GM21529 (cell line): ENCODE results near the gene PANK1.

ENCODE experiments used
- ATAC-seq: cut with Tn5 transposase; IDR thresholded peaks from one replicate; pipeline ENCODE4 v1.9.1; 2021; ENCODE audit not compliant: unreplicated experiment

Gene PANK1

DNA sequence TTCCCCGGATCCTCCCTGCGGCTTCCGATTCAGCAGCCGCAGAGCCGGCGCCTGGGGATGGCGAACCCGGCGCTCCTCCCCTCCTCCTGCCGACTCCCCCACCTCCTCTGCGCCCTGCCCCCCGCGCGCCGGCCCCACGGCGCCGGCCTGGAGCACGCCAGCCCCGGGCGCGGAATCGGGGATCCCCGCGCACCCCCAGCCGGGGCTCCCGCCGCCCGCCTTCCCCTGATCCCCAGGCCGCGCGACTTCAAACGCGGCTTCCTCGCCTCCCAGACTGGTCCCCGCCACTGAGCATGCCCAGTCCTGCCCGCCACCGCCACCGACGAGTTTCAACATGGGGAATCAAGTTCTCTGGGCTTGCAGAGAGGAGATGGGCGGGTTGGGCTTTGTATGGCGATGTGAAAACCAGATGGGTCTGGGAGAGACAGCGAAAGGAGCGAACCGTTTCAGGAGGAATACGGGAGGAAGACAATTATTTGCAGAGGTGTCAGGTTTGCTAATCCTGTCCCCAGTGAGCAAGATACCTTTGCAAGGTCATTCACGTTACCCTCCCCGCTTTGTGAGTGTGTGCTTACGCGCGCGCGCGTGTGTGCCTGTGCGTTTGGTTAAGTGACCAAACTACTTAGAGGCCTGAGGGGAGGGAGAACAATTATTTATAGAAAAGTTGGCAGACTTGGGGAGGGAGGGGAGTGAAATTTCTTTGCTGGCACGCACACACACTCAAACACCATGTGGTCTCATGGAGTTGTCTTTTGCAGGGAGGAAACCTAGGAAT, at the start of gene PANK1:
Gene PANK1 (minus strand): TSS at position 276 of the 775 bp plus-strand sequence. CDS start 351 bp downstream, outside the sequence.
- ATAC-seq = peak; percentile 45

DNA sequence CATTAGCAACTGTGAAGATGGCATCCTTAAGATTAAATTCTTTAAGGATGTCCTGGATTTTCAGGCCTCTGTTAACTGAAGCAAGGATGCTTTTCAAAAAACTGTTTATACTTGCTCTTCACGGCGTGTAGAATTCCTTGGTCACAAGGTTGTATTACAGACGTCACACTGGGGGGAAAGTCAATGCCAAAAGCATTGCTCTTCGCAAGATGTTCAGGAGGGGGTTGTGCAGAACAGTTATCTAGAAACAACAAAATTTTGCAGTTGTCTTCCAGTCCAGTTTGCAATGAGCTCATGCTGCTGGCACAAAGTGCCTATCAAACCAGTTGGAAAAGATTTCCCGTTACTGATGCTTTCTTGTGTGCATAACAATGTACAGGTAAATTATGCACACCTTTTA, 48.1 kb upstream of the PANK1 start:
- ATAC-seq = no peak

DNA sequence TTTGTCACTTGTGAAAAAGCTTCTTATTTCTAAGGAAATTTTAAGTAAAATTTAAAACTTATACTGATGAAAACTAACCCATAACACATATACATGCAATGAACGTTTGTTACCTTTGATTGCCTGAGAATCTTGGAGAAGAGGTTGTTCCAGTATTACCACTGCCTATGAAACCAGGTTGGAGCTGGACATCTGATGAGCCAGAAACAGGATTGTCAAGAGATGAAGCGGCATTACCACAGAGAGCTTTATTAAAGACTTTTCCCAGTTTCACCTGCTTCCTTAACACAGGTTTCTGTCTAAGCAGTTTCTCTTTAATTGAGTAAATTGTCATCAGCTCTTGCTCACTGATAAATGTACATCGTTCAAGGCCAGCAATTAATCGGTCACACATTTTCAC, 47.4 kb upstream of the PANK1 start:
- no peak for ATAC-seq

DNA sequence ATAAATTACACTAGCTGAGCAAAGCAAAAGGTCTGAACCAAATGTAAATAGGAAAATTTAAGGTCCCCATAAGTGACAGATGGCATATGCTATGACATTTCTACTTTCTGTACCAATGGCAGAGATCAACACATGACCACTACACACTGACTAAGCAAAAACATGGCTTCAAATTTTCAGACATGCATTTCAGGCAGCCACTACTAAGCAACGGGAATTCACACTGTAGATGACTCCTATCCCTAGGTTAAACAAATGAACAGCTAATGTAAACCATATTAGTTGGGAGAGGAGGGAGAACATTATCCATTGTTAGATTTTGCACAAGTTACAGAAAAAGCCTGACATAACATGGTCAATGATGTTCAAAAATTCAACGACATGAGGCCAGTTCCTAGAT, 45.0 kb upstream of the PANK1 start:
- ATAC-seq = no peak

DNA sequence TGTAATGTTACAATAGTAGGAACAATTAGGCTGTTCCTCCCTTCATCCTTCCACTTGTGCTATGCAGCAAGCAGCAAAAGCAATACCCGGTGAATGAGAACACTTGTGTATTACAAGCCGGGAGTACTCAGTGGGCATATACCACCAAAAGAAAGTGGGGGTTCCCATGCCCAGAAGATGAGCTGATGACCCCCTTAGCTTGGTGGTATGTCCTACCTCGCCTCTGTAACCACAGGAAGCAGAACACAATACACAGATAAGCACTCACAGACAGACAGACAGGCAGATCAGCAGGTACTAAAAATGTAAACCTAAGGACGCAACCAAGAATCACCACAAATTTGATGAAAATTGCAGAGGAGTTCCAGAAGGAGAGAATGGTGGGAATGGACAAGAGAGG, 40.9 kb upstream of the PANK1 start:
- ATAC-seq = no peak

DNA sequence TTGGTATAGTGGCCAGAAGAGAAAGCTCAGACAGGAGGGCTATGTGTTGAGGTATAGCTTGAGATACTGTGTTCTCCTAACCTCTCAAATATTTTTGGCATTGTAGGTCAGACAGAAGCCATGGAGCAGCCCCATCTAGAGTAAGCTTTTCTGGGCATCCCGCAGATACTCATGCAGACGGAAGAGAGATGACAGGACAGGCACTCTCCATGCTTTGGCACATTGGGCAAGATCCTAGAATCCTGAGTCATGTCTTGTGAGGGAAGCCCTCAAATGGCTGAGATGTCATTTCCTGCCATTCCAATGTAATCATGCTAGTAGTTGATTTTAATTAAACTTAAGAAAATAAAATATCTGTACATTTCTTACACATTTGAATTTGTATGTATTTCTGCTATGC, 39.6 kb upstream of the PANK1 start:
- no peak for ATAC-seq

DNA sequence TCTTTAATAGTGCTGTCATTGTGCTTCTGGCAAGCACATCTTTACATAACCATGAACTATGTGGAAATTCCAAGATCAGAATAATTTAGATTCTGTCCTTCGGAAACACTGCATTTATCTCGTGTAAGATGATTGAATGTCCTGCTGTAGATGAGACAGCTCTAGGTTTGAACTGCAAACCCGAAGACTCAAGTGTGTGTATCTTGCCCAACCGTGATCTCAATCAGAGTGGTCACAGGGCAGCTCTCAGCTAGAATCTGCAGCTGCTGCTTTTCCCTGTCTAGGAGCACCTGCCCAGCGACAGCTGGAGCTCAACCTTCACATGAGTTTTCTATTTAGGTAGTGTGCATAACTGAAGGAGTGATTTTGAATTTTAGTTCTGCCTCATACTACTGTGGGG, 38.8 kb upstream of the PANK1 start:
- no peak for ATAC-seq

DNA sequence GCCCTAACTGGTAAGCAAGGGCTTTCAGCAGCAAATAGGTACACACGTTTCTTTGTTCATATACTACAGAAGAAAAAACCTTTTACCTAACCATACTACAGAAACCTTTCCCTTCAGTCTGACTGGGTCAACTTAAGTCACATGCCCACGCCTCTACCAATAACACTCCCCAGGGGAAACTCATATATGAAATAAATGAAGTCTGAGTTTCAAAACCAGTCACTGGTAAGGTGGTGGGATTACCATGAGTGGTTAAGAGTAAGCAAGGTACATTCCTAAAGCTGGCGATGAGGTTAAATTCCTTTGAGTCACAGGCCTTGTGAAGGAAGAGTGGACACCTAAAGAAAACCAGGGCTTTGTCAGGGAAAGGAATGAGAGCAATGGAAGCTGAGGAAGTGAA, 34.9 kb upstream of the PANK1 start:
- ATAC-seq = no peak

DNA sequence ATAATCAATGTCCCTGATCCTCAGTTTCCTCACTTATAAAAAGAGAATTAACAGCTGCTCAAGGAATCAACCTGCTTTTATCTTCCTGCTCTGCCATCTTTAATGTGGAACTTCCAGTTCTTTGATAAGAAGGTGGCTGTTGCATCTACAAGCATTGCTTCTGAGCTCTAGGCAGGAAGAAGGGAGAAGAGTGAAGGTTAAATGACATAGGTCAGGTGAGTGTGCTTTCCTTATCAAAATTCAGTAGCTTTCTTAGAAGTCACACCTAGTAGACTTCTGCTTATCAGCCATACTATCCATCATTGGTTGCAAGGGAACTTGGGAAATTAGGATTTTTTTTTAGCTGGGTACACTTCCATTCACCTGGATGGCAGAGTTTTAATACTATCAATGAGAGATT, 32.3 kb upstream of the PANK1 start:
- no peak for ATAC-seq

DNA sequence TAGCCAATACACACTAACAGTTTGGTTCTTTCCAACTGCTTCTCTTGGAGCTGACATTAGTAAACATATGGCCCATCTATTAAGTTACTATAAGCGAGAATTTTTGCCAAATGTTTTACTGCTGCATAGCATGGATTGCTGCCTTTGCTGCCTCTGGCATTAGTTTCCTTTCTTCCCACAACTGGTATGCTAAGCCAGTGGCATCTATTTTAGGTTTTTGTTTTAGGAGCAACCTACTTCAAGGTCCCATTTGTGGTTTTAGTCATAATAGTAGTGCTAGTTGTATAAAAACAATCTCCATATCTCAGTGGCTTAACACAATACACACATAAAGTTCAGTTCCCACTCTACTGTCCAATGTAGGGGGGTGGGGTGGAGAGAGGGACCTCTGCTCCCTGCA, 25.9 kb upstream of the PANK1 start:
- no peak for ATAC-seq

DNA sequence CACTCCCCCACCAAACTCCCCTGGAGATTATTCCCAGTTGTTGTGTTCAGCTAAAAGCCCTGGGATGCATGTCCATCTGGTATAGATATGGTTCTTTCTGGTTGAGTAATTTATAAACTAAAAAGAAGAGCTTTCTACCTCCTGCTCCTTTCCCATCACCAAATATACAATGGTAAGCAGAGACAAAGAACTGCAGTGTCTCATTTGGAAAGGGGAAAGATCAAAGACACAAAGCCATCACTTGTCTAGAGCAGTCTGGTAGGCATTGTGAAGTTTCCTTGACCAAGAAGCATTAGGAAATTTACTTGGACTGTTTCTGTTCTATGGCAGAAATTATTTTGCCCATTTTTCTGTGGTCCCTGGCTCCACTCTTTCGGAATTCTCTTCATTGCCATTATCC, 24.9 kb upstream of the PANK1 start:
- no peak for ATAC-seq

DNA sequence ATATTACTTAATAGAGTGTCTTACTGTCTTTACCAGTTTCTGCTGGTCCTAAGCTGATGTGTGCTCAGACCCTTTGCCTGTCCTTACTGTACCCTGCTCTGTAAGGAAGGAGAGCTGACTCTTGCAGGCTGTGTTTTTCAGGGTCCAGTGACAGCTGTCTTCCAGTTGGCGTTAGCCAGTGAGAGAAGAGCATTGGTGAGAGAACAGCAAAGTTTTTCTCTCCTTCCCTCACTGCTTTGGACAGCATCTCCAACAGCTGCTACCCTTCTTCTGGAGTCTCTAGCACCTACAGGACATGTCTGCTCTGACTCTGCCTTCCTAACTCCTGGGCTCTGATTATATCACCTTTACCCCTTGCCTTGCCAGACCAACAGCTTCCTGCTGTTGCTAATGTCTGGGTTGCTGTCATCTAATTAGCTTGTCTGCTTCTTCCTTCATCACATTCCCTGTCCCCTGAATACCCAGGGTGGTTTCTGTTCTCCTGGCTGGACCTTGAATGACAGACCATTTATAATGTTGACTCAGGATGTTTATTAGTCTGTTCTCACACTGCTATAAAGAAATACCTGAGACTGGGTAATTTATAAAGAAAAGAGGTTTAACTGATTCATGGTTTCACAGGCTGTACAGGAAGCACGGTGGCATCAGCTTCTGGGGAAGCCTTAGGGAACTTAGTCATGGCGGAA, 23.5 kb upstream of the PANK1 start:
- ATAC-seq = no peak

DNA sequence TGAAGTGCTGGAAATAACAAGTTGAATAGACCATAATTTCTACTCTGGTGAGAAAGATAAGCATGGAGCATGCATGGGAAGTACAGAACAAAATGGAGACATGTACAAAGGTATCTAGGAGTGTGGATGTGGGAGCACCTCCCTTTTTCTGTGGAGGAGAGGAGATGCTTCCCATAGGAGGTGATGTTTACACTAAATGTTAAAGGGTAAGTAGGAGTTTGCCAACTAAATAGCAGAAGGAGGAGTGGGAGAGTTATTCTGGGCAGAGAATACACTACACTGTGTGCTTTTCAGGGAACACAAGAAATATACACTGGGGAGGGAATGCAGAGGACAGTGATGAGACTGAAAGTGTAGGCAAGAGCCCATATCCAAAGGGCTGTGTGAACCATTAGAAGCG, 21.1 kb upstream of the PANK1 start:
- ATAC-seq = no peak

DNA sequence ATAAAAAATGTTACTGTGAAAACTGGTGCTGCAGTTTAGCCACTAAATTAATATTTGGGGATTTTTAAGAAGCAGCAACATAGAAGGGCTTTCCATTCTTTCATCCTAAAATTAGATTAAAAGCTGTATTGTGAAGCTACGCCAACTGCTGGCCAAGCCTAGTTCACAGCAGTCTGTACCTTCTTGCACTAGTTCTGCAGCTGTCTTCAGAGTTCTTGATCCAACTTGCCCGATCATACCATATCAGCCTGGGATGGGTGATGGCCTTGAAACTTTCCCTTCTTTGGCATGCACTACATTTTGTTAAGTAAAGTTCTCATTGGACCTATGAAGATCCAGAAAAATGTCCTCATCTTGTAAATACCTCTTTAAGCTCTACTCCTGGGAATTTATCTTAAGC, 20.3 kb upstream of the PANK1 start:
- no peak for ATAC-seq

DNA sequence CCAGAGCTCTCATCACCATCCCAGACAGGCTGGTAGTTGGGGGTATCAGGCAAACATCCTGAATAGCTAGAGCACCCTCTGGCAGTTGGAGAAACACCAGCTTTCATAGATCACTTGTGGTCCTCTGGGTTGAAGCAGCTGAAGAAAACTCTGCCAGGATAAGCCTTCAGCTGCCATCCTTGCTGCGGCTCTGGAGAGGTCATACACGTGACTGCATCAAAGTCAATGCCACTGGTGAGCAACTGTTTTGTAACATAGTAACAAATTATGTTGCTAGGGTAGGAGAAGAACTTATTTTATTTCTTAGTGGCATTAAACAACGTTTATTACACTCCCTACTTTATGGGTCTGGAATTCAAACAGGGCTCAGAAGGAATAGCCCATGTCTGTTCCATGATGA, 19.2 kb upstream of the PANK1 start:
- ATAC-seq = no peak

DNA sequence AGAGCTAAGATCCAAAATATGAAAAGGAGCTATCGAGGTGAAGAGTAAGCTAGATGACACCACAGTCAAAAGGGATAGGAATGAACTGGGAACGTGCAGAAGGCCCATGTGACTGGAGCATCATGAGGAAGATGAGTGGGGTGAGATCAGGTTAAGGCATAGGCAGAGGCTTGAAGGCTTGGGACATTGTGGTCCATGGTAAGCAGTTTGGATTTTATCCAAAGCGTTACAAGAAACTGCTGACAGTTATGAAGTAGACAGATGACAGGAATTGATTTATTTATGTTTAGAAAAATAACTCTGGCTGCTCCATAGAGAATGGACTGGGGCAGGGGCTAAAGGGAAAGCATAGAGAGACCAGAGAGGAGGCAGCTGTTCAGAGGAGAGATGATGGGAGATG, 18.1 kb upstream of the PANK1 start:
- no peak for ATAC-seq

DNA sequence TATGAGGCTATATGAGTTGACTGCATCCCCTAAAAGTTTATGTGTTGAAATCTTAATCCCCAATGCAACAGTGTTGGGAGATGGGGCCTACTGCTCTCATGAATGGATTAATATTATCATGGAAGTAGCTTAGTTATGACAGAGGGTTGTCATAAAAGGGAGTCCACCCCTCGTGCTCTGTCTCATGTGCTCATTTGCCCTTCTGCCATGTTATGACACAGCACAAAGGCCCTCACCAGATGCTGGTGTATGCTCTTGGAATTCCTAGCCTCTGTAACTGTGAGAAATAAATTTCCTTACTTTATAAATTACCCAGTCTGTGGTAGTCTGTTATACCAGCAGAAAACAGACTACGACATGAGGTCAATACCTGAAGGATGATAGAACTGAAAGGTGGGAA, 17.6 kb upstream of the PANK1 start:
- ATAC-seq = no peak

DNA sequence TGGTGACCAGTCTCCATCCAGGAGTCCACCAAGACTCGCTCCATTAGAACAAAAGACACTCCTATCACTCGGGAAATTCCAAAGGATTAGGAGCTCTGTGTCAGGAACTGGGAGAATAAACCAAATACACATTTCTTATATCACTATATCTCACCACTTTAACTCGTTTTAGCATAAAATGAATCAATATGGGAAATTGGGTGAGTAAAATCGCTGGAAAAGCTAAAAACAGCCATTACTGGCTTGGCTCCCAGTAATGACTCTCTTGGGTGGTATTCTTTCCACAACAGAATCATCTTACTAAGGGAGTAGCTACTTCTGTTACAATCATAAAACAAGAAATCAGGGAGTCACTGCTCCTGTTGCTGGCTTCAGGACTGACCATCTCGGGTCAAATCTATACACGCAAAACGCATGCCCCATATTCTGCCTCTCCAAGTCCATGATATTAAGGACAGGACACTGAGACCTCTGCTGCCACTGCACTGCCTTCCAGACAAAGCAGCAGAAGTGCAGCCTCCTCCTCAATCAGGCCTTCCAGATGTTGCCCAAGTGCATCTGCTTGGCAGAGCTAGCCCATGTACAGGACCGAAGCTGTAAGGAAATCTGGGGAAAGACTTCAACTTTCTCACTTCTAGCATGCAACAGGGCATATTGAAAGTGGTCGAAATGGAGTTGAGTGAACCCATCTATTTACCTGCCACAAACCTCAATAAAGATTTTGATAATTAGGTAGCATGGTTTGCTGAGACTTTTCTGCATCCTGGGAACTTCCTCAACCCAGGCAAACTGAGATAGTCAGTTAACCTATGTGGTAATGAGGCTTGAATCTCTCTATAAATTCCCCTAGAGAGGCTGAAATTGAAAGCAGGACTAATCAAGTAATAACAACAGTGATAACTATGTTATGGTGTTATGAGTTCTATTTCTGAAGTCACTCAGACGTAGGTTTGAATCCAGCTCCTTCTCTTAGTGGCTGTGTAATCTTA, 14.4 kb upstream of the PANK1 start:
- ATAC-seq = no peak

DNA sequence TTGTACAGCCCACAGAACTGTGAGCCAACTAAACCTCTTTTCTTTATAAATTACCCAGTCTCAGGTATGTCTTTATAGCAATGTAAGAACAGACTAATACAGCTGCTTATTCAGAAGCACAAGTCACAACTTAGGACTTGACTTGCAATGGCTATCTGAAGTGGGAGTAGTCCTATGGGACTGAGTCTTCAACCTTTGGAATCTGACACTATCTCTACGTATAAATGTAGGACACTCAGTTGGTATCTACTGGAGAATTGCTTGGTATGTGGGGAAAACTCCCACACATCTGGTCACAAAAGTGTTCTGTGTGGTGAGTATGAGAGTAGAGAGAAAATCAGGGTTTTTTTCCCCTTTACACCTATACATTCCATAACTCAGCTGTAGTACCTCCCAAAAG, 12.3 kb upstream of the PANK1 start:
- ATAC-seq = no peak

DNA sequence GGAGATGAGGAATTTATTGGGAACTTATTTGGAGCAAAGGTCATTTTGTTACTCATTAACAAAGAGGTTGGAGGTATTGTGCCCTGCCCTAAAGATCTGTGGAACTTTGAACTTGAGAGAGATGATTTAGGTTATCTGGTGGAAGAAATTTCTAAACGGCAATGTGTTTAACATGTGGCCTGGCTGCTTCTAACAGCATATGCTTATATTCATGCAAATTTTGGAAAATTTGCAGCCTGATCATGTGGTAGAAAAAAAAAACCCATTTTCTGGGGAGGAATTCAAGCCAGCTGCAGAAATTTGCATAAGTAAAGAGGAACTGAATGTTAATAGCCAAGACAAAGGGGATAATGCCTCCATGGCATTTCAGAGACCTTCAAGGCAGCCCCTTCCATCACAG, 10.7 kb upstream of the PANK1 start:
- ATAC-seq = no peak

DNA sequence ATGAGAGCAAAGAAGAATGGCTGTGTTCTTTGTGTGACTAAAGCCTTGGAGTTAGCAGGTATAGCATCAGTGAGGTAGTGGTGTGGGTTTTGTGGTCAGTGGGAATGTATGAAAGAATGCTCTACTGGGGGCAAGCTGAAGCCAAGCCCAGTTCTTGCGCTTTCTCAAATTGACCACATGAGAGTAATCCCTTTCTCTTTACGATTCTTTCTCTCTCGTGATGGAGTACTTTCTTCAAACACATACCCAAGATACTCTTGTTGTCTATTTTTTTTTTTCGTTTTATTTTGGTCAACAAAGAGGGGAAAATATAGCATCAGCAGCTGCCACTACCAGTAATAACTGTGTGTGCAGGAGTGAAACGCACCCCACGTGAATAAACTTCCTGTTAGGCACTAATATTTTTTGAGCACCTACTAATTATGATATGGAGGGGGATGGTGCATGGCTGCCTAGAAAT, 8.4 kb upstream of the PANK1 start:
- peak; percentile 49 for ATAC-seq
